ENCODE measurements around the gene PTPN23.

PTPN23 gene

DNA sequence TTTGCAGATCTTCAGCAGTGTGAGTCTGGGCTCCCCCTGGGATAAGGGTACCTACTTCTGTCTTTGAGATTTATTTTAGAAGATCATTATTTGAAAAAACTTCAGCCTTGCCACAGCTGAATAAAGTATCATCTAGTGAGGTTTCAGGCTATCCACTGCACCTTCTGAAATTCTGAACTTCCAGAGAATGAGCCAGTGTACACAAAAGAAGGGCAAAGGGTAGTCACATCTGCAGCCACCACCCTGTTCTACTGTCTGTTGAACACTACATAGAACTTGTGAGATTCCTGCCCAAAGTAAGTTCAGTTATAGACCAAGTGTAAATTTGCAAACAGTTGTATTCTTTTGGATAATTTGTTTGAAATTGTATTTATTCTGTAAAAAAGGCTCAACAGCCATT, 38.0 kb upstream of the PTPN23 start:
- TF ChIP-seq, protein P1, sequence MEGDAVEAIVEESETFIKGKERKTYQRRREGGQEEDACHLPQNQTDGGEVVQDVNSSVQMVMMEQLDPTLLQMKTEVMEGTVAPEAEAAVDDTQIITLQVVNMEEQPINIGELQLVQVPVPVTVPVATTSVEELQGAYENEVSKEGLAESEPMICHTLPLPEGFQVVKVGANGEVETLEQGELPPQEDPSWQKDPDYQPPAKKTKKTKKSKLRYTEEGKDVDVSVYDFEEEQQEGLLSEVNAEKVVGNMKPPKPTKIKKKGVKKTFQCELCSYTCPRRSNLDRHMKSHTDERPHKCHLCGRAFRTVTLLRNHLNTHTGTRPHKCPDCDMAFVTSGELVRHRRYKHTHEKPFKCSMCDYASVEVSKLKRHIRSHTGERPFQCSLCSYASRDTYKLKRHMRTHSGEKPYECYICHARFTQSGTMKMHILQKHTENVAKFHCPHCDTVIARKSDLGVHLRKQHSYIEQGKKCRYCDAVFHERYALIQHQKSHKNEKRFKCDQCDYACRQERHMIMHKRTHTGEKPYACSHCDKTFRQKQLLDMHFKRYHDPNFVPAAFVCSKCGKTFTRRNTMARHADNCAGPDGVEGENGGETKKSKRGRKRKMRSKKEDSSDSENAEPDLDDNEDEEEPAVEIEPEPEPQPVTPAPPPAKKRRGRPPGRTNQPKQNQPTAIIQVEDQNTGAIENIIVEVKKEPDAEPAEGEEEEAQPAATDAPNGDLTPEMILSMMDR (IDR thresholded peaks at IDR 0.05; ENCODE audit: insufficient read depth, missing control alignments) = no peak
- FAIRE-seq (no peak), DNase-seq (ENCODE audit: insufficient read length, low spot score) (no peak)

DNA sequence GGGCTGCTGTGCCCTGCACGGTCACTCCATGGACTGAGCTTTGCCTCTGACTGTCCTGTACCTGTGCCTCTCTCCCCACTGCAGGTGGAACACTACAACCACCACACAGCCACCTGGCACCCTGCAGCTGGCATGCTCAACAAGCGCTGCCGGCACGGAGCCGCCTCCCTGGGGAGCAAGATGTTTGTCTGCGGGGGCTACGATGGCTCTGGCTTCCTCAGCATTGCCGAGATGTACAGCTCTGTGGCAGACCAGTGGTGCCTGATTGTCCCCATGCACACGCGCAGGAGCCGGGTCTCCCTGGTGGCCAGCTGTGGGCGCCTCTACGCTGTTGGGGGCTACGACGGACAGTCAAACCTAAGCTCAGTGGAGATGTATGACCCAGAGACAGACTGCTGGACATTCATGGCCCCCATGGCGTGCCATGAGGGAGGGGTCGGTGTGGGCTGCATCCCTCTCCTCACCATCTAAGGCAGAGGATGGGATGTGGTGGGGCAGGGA, 37.3 kb upstream of the PTPN23 start:
- DNase-seq (ENCODE audit: insufficient read length, low spot score) = no peak
- TF ChIP-seq, protein P1 (IDR thresholded peaks at IDR 0.05; ENCODE audit: insufficient read depth, missing control alignments) = no peak
- FAIRE-seq = no peak

DNA sequence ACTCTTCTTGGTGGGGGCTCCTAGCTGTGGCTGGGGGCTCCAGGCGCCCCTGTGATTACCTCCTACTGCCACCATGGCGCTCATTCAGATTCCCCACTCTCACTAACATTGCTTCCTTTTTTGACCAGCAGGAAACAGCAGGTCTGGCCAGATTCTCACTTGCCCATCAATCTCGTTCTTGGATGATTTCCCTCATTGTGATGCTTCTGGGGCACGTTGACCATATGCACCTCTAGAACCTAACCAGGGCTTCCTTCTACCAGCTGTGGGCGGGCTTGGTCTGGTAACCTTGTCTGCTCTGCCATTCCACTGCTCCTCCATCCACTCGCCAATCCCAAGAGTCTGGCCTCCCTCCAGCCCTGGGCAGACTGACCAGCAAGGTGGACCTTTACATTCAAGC, 35.9 kb upstream of the PTPN23 start:
- TF ChIP-seq, protein P1 (IDR thresholded peaks at IDR 0.05; ENCODE audit: insufficient read depth, missing control alignments) = no peak
- DNase-seq (ENCODE audit: insufficient read length, low spot score) (no peak), FAIRE-seq (no peak)

DNA sequence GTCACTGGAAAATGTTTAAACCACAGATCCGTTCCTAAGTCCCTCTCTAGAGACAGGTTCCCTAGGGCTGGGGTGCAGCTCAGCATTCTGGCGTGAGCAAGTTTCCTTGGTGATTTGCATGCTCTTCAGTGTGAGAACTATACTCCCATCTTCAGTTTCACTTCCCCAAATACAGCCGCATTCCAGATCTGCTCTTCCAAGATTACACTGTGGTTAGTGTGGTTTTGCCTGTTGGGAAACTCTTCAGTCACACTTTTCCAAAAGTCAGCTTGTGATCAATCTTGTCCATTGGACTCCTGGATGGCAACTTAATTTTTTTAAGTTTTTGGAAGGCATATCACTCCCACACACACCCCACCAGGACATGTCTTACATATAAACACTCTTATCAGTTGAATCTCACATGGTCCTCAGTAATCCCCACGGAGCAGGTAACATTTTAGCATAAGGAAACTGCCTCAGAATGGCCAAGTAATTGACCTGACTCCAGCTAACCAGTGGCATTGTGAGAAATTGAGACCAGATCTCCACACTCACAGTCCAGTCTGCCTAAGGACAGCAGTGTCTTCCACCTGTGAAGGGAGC, 33.5 kb upstream of the PTPN23 start:
- DNase-seq (ENCODE audit: insufficient read length, low spot score) = no peak
- TF ChIP-seq, protein P1 (IDR thresholded peaks at IDR 0.05; ENCODE audit: insufficient read depth, missing control alignments) = no peak
- FAIRE-seq = no peak

DNA sequence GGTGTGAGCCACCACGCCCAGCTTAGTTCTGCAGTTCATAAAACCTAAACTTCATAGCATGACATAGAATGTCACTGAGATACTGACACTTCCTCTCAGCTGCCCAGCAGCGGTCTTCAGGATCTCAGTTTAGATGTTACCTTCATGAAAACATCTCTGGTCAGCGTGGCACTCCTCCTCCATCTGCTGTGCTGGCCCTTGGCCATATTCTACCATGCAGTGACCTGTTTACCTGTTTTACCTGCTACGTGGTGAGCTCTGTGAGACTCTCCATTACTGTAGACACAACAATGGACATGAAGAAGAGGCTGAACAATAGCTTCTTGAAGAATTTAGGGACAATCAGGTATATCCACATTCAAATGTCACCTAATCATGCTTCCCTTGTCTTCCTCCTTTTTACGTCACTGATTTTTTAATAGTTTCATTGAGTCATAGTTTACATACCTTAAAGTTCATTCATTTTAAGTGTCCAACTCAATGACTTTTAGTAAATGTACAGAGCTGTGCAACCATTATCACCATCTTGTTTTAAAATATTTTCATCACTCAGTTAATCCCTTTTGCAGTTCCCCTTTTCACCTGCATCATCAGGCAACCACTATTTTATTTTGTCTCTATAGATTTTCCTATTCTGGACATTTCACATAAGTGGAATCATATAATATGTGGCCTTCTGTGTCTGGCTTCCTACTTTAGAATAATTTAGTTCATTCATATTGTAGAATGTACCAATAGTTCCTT, 32.2 kb upstream of the PTPN23 start:
- no peak for FAIRE-seq
- TF ChIP-seq, protein P1 (IDR thresholded peaks at IDR 0.05; ENCODE audit: insufficient read depth, missing control alignments) = no peak
- DNase-seq (ENCODE audit: insufficient read length, low spot score) = no peak

DNA sequence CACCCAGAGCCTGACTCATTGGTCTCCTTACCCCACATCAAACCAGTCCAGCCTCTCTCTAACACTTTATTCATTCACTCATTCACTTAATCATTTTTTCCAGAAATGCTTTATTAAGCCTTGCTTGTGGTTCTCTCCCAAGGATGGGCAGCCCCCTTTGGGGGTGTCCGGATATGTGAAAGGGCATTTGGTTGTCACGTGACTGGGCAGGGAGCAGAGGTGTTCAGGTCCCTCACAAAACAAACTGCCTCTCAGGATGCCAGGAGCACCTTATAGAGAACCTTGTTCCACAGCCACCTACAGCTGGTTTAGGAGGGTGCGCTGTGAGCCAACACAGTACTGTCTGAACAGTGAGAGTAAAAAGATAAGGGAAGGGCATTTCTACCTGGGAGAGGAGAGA, 25.8 kb upstream of the PTPN23 start:
- FAIRE-seq (no peak), DNase-seq (ENCODE audit: insufficient read length, low spot score) (no peak)
- TF ChIP-seq, protein P1 (IDR thresholded peaks at IDR 0.05; ENCODE audit: insufficient read depth, missing control alignments) = no peak

DNA sequence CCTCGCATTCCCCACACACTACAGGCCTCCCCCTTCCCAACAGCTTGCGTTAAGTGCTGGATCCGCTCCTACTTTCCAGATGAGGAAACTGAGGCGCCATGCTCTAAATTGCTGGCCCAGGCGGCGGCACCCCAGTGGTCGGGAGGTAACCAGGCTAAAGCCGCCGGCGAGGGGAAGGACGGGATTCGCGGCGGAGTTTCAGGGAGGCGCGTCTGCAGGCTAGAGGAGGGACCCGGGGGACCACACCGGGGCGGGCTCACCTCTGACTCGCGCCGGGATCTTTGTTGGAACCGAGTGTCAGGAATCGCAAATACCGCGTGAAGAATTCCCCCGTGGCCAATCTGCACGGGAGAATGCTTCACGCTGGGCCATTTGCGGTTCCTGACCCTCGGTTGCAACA, 24.6 kb upstream of the PTPN23 start:
- TF ChIP-seq, protein P1 (IDR thresholded peaks at IDR 0.05; ENCODE audit: insufficient read depth, missing control alignments) = no peak
- no peak for FAIRE-seq

More for the DNA sequence above, 24.6 kb upstream of the PTPN23 start:
- DNase-seq (ENCODE audit: insufficient read length, low spot score) = no peak

All from D721Med (cell line).